Mammary epithelial cell (primary cell): Measurements from ENCODE around the gene PANK1.

Experiments used
- EZH2 ChIP-seq: IDR thresholded peaks from 2 replicates; pipeline ENCODE4 v1.6.1; 2012; ENCODE audit warnings: low read length, inconsistent platforms, borderline replicate concordance
- TF ChIP-seq, protein P1 (sequence below), 2 donors: IDR thresholded peaks in 1 of 2; conservative IDR thresholded peaks in 1 of 2; 2 replicates each; pipeline ENCODE4 v1.5.1; 2011 to 2012; ENCODE audit warnings: inconsistent platforms in 2 of 2, low read length in 2 of 2, mild to moderate bottlenecking in 2 of 2, control low read depth in 1 of 2, low read depth in 1 of 2; ENCODE audit not compliant: insufficient read depth in 1 of 2; ENCODE audit errors: extremely low read depth in 1 of 2

DNA sequence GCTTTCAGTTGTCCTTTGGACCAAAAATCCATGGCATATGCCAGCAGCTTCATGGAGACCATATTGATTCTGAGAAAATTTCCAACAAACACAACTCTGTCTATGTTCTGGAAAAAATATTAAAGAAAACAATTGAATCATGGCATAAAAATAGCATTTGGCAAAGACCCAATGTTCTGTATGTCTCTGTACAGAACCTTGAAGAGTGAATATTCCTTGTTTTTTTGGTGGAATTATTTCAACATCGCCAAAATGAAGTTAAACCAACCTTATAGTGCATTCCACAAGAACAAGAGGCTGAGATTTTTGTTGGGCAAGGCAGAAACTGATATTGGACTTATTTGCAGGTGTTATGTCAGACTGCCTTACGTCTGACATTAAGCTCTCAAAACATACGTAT lies 56.4 kb downstream of the PANK1 start:
- TF ChIP-seq, protein P1, sequence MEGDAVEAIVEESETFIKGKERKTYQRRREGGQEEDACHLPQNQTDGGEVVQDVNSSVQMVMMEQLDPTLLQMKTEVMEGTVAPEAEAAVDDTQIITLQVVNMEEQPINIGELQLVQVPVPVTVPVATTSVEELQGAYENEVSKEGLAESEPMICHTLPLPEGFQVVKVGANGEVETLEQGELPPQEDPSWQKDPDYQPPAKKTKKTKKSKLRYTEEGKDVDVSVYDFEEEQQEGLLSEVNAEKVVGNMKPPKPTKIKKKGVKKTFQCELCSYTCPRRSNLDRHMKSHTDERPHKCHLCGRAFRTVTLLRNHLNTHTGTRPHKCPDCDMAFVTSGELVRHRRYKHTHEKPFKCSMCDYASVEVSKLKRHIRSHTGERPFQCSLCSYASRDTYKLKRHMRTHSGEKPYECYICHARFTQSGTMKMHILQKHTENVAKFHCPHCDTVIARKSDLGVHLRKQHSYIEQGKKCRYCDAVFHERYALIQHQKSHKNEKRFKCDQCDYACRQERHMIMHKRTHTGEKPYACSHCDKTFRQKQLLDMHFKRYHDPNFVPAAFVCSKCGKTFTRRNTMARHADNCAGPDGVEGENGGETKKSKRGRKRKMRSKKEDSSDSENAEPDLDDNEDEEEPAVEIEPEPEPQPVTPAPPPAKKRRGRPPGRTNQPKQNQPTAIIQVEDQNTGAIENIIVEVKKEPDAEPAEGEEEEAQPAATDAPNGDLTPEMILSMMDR (conservative IDR thresholded peaks at IDR 0.05 in 1 of 2, IDR thresholded peaks at IDR 0.05 in 1 of 2; ENCODE audit: extremely low read depth in 1 of 2, insufficient read depth in 1 of 2, low read depth in 1 of 2, low read length in 2 of 2) = no peak
- no peak for TF ChIP-seq EZH2
